ENCODE measurements around the gene BBS10. TPM values are rescaled to one million over a fixed set of nuclear protein-coding genes. Genes with fewer than 3 reads are reported as not detected.

BBS10 gene
- total RNA-seq, 1 donor from 2014 or later = 6.5 TPM

- TF ChIP-seq CTCF (IDR thresholded peaks at IDR 0.05; ENCODE audit: unreplicated experiment) = no peak
- Mint-ChIP-seq H3K9me3 (ENCODE audit: unreplicated experiment) (no peaks in the 10 kb centered on the region), H3K4me3 (ENCODE audit: unreplicated experiment) (no peak overlapping the region), H3K4me1 (ENCODE audit: unreplicated experiment) (peaks cover 9% of the 10 kb centered on the region), H3K36me3 (ENCODE audit: low read depth, unreplicated experiment) (no peaks in the 10 kb centered on the region), H3K27ac (ENCODE audit: unreplicated experiment) (no peak overlapping the region), H3K27me3 (ENCODE audit: unreplicated experiment) (no peaks in the 10 kb centered on the region)
- no peak for DNase-seq (ENCODE audit: low spot score)
These were observed 34.9 kb downstream of the BBS10 start for GRCh38 chr12:76313299-76313698.

- no peak overlapping the region for H3K4me3 Mint-ChIP-seq (ENCODE audit: unreplicated experiment)
- DNase-seq (ENCODE audit: low spot score) = no peak
These were observed 35.9 kb downstream of the BBS10 start for GRCh38 chr12:76312315-76312714.

GRCh38 chr12:76311796-76312195 lies 36.4 kb downstream of the BBS10 start:
- TF ChIP-seq CTCF (IDR thresholded peaks at IDR 0.05; ENCODE audit: unreplicated experiment) = no peak
- Mint-ChIP-seq H3K36me3 (ENCODE audit: low read depth, unreplicated experiment) (no peaks in the 10 kb centered on the region), H3K27ac (ENCODE audit: unreplicated experiment) (no peak overlapping the region), H3K27me3 (ENCODE audit: unreplicated experiment) (no peaks in the 10 kb centered on the region), H3K4me1 (ENCODE audit: unreplicated experiment) (peaks cover 9% of the 10 kb centered on the region), H3K9me3 (ENCODE audit: unreplicated experiment) (no peaks in the 10 kb centered on the region), H3K4me3 (ENCODE audit: unreplicated experiment) (no peak overlapping the region)
- DNase-seq (ENCODE audit: low spot score) = no peak

More at GRCh38 chr12:76312315-76312714, 35.9 kb downstream of the BBS10 start:
- Mint-ChIP-seq H3K27me3 (ENCODE audit: unreplicated experiment) (no peaks in the 10 kb centered on the region), H3K9me3 (ENCODE audit: unreplicated experiment) (no peaks in the 10 kb centered on the region), H3K36me3 (ENCODE audit: low read depth, unreplicated experiment) (no peaks in the 10 kb centered on the region), H3K4me1 (ENCODE audit: unreplicated experiment) (peaks cover 9% of the 10 kb centered on the region), H3K27ac (ENCODE audit: unreplicated experiment) (no peak overlapping the region)
- no peak for TF ChIP-seq CTCF (IDR thresholded peaks at IDR 0.05; ENCODE audit: unreplicated experiment)

GRCh38 chr12:76310110-76310509 lies 38.1 kb downstream of the BBS10 start:
- Mint-ChIP-seq H3K9me3 (ENCODE audit: unreplicated experiment) (no peaks in the 10 kb centered on the region), H3K27me3 (ENCODE audit: unreplicated experiment) (no peaks in the 10 kb centered on the region), H3K4me1 (ENCODE audit: unreplicated experiment) (peaks cover 9% of the 10 kb centered on the region), H3K27ac (ENCODE audit: unreplicated experiment) (no peak overlapping the region), H3K4me3 (ENCODE audit: unreplicated experiment) (no peak overlapping the region), H3K36me3 (ENCODE audit: low read depth, unreplicated experiment) (no peaks in the 10 kb centered on the region)
- no peak for DNase-seq (ENCODE audit: low spot score)
- no peak for TF ChIP-seq CTCF (IDR thresholded peaks at IDR 0.05; ENCODE audit: unreplicated experiment)

- DNase-seq (ENCODE audit: low spot score) = no peak
- H3K27ac Mint-ChIP-seq (ENCODE audit: unreplicated experiment) = no peak overlapping the region
- H3K9me3 Mint-ChIP-seq (ENCODE audit: unreplicated experiment) = no peaks in the 10 kb centered on the region
- H3K4me1 Mint-ChIP-seq (ENCODE audit: unreplicated experiment) = peaks cover 7% of the 10 kb centered on the region
- no peak overlapping the region for H3K4me3 Mint-ChIP-seq (ENCODE audit: unreplicated experiment)
- H3K36me3 Mint-ChIP-seq (ENCODE audit: low read depth, unreplicated experiment) = no peaks in the 10 kb centered on the region
- no peak for TF ChIP-seq CTCF (IDR thresholded peaks at IDR 0.05; ENCODE audit: unreplicated experiment)
- H3K27me3 Mint-ChIP-seq (ENCODE audit: unreplicated experiment) = no peaks in the 10 kb centered on the region
These were observed 39.3 kb downstream of the BBS10 start for GRCh38 chr12:76308866-76309265.

Data from endothelial cell (in vitro differentiated cells).